ENCODE measurements around the gene ADD3. TPM values are rescaled to one million over a fixed set of nuclear protein-coding genes. Genes with fewer than 3 reads are reported as not detected.

ADD3 gene
- total RNA-seq, 2 donors from 2014 or later, result 91.1 to 659 TPM

DNA sequence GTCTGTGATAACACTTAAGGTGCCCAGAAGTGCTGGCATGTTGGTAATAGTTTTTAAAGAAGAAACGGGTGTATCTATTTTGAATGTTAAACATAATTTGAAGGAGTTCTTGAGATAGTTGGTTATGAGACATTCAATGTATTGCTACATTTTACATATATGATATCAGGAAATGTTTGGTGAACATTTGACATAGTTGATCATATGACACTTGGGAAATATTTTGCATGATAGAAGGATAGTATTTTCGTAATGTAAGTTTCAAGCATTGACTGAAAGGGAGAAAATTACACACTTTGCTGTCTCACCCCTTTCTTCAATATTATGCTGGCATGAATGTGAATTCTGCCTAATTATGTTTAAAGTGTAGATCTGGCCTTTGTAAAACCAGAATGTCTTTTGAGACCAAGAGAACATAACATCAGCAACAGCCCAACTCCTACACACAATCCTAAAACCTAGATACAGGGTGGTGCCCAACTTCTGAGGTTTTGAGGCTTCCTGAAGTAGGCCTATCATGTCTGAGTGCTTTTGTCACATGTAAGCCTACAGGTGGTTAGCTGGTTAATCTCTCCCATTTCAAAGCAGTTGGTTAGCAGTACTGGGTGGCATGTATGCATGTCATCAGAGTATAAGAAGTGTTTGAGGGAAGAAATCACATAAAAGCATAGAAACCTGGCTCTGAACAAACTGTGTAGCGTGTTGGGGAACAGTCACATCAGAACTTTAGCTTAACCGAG is 2.1 kb downstream of the ADD3 start:
- Histone ChIP-seq H3K9me3 (no peaks in the 10 kb centered on the region), H3K27me3 (replicated peaks; ENCODE audit: insufficient read depth) (no peaks in the 10 kb centered on the region), H3K4me3 (peak overlapping the region; percentile 89), H3K4me1 (ENCODE audit: control insufficient read depth in 1 of 2, low read depth in 2 of 2) (peaks cover 39 to 54% of the 10 kb centered on the region in 2 donors), H3K27ac (peak overlapping the region in 1 of 2 donors; percentile 98), H3K36me3 (no peaks in the 10 kb centered on the region)
- ATAC-seq (ENCODE audit: insufficient number of reproducible peaks, low FRiP score, low read depth) (no peak), DNase-seq (ENCODE audit: low spot score) (no peak)
- TF ChIP-seq, protein P1, sequence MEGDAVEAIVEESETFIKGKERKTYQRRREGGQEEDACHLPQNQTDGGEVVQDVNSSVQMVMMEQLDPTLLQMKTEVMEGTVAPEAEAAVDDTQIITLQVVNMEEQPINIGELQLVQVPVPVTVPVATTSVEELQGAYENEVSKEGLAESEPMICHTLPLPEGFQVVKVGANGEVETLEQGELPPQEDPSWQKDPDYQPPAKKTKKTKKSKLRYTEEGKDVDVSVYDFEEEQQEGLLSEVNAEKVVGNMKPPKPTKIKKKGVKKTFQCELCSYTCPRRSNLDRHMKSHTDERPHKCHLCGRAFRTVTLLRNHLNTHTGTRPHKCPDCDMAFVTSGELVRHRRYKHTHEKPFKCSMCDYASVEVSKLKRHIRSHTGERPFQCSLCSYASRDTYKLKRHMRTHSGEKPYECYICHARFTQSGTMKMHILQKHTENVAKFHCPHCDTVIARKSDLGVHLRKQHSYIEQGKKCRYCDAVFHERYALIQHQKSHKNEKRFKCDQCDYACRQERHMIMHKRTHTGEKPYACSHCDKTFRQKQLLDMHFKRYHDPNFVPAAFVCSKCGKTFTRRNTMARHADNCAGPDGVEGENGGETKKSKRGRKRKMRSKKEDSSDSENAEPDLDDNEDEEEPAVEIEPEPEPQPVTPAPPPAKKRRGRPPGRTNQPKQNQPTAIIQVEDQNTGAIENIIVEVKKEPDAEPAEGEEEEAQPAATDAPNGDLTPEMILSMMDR (IDR thresholded peaks at IDR 0.05), result no peak

DNA sequence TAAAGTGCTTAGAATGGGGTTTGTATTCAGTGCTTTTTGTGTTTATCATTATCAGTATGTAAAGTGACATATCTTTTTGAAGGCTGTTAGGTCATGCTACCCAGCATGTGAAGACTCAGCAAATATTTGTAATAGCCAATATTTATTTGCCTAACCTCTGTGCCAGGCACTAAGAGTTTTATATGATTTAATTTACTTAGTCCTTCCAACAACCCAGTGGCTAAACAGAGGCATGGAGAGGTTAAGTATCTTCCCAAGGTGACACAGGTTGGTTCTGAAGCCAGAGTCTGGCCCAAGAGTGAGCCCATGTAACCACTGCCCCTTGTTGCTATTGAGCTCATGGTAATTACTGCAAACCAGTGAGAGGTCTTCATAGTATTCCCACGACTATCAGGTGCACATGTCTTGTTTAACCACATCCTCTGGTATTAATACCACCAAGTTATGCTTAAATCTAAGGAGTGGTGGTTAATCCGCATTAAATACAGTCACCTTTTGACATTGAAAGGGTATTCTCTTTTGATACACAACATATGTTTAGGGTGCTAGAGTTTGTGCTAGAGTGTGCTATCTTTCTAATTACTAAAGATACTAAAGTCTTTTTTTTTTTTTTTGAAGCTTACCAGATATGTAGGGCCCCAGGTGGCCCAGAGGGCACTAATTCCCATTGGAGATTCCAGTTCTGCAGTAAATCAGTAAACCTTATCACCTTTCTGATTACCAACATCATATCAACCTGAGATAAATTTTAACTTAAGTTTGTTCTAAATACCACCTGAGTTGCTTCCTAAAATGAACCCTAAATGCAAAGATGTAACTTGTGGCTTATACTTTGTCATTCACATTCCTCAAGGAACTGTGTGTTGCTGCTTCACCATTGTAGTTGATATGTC is 2.9 kb downstream of the ADD3 start:
- no peak for DNase-seq (ENCODE audit: low spot score)
- H3K27ac ChIP-seq, result peak overlapping the region in 1 of 2 donors; percentile 98

DNA sequence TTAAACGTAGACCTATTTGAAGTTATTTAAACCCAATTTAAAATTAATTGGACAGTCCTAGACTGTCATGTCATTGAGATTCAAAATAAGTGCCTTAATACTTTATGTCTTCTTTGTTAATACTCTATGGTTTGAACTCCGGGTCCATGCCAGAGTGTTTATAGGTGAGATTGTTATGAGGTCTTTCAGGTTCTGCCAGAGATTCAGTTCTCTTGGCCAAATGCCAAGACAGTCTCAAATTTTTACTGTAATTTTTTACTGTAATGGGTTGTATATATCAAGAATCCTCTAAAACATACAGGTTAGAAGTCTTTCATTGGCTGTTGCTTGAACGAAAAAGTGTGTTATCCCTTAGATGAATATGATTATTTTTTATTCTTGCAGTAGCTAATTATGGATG is 3.9 kb downstream of the ADD3 start:
- Histone ChIP-seq H3K27ac (no peak overlapping the region), H3K9me3 (no peaks in the 10 kb centered on the region), H3K36me3 (no peaks in the 10 kb centered on the region), H3K4me3 (peak overlapping the region; percentile 4), H3K4me1 (ENCODE audit: control insufficient read depth in 1 of 2, low read depth in 2 of 2) (peaks cover 36 to 68% of the 10 kb centered on the region in 2 donors), H3K27me3 (replicated peaks; ENCODE audit: insufficient read depth) (no peaks in the 10 kb centered on the region)
- TF ChIP-seq, protein P1 (IDR thresholded peaks at IDR 0.05), result no peak
- ATAC-seq (ENCODE audit: insufficient number of reproducible peaks, low FRiP score, low read depth), result no peak
- DNase-seq (ENCODE audit: low spot score), result no peak

More for the DNA sequence above, 2.9 kb downstream of the ADD3 start:
- H3K36me3 ChIP-seq, result no peaks in the 10 kb centered on the region
- TF ChIP-seq, protein P1 (IDR thresholded peaks at IDR 0.05), result no peak
- peaks cover 39 to 58% of the 10 kb centered on the region in 2 donors for H3K4me1 ChIP-seq (ENCODE audit: control insufficient read depth in 1 of 2, low read depth in 2 of 2)
- no peak for ATAC-seq (ENCODE audit: insufficient number of reproducible peaks, low FRiP score, low read depth)
- H3K9me3 ChIP-seq, result no peaks in the 10 kb centered on the region
- H3K4me3 ChIP-seq, result peak overlapping the region; percentile 89
- no peaks in the 10 kb centered on the region for H3K27me3 ChIP-seq (replicated peaks; ENCODE audit: insufficient read depth)

DNA sequence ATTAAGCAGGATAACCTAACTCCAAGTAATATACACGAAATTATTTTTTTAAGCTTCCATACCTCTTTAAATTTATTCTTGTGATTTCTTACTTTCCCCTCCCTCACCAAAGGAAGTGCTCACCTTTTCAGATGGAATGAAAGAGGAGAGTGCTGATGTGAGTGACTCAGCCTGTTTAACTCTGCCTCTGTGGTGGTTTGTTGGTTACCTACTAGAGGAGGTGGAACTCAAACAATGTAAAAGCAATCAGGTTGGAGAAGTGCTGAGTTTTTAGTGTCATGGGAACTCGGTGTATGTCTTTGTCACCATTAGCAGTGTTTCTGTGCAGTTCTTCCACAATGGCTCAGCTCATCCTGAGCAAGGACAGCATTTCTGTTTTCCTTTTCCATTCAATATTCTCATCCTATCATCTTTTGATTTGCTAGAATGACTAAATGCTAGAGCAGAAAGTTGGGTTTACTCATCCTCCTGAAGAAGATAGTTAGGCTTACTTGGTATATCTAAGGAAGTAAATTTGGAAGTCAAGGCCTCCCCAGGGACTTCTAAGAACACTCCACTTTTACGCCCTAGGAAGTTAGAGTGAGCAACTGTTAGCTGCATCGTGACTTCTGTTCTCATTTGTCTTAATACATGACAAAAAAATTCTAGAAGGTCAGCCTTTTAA is 6.0 kb downstream of the ADD3 start:
- Histone ChIP-seq H3K27ac (peak overlapping the region in 1 of 2 donors; percentile 4), H3K4me1 (ENCODE audit: control insufficient read depth in 1 of 2, low read depth in 2 of 2) (peaks cover 41 to 86% of the 10 kb centered on the region in 2 donors)

More for the DNA sequence above, 6.0 kb downstream of the ADD3 start:
- no peaks in the 10 kb centered on the region for H3K36me3 ChIP-seq
- no peaks in the 10 kb centered on the region for H3K9me3 ChIP-seq
- no peak for DNase-seq (ENCODE audit: low spot score)
- no peak overlapping the region for H3K4me3 ChIP-seq
- ATAC-seq (ENCODE audit: insufficient number of reproducible peaks, low FRiP score, low read depth), result no peak
- no peaks in the 10 kb centered on the region for H3K27me3 ChIP-seq (replicated peaks; ENCODE audit: insufficient read depth)
- TF ChIP-seq, protein P1 (IDR thresholded peaks at IDR 0.05), result no peak
